MM.1S (cell line): ENCODE data around the gene RSPO3.

Source experiments
- CTCF ChIP-seq: fragments of 300-600 bp; sonication (generic); IDR thresholded peaks from 2 replicates; pipeline ENCODE4 v1.5.1; 2016; ENCODE audit warnings: antibody characterized with exemption, low read length, mixed read lengths
- EZH2 ChIP-seq: fragments of 300-600 bp; sonication (generic); optimal IDR thresholded peaks from 2 replicates; pipeline ENCODE3; 2017; ENCODE audit warnings: low read depth, mild to moderate bottlenecking, antibody characterized with exemption, low read length, mixed read lengths
- EZH2phosphoT487 ChIP-seq: fragments of 300-600 bp; sonication (generic); IDR thresholded peaks from 2 replicates; pipeline ENCODE4 v1.6.1; 2018; ENCODE audit warnings: antibody characterized with exemption, low read length

GRCh38 chr6:127173156-127173940, 54.9 kb downstream of the RSPO3 start:
- TF ChIP-seq CTCF (no peak), EZH2phosphoT487 (no peak), EZH2 (no peak)
